Measurements from ENCODE around the gene USP6NL. TPM values are rescaled to one million over a fixed set of nuclear protein-coding genes. Genes with fewer than 3 reads are reported as not detected.

Gene USP6NL
- total RNA-seq, 4 donors from 2014 or later: 13.2 to 24.6 (median 19.4) TPM

DNA sequence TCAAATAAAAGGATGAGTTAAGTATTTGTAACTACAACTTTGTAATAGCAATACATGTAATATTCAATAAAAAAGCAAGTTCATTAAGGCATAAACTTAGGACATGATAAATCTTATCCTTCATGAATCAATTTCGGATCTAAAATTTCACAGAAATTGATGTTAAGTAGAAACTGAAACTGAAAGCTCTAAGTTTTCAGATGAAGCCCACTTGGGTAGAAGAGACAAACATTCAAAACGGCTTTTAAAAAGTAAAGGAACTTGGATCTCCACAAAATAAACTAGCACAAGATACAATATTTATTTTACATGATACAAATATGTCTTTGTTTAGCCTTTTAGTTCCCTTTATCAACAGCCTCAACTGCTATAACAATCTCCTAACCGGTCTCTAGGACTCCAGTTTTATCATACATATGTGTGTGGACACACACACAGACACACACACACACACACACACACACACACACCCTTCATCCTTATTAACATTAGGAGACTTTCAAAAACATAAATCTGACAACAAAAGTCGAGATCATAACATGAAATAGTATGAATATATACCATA is 83.7 kb downstream of the USP6NL start:
- TF ChIP-seq CTCF (IDR thresholded peaks at IDR 0.05; ENCODE audit: low read depth): no peak

DNA sequence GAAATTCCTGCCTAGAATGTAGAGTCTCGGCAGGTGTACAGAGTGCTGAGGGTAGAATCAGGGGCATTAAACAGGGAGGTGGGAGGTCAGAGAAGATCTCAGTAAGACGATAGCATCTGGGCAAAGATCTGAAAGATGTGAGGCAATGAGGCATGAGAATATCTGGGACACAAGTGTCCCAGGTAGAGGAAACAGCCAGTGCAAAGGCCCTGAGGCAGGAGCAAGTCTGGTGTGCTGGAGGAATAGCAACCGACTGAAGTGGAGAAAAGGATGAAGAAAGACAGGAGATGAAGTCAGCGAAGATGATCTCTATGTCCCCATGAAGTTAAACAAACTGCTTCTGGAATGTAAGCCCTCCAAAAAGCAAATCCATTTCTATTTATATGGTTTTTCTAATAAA is 84.4 kb downstream of the USP6NL start:
- TF ChIP-seq CTCF (IDR thresholded peaks at IDR 0.05; ENCODE audit: low read depth): no peak

- no peak for TF ChIP-seq CTCF (IDR thresholded peaks at IDR 0.05; ENCODE audit: low read depth)
Observed at GRCh38 chr10:11525503-11525902, 85.9 kb downstream of the USP6NL start.

DNA sequence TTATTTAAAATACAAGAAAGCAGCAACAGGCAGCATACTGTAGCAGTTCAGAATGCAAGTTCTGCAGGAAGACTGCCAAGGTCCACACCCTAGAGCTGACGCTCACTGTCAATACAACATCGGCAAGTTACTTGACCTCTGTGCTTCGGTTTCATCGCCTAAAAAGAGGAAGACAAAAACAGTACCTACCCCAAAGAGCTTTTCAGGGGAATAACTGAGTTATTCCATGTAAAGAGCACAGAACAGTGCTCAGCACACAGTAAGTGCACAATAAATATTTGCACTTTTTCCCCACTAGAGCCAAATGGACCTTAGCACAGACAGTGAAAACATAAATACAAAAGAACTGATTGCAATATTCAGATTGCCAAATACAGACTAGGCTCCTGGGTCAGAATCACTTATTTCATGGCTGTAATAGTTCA is 88.6 kb downstream of the USP6NL start:
- TF ChIP-seq CTCF (IDR thresholded peaks at IDR 0.05; ENCODE audit: low read depth): no peak

GRCh38 chr10:11521860-11522259 is 89.6 kb downstream of the USP6NL start:
- TF ChIP-seq CTCF (IDR thresholded peaks at IDR 0.05; ENCODE audit: low read depth): no peak

- no peak for TF ChIP-seq CTCF (IDR thresholded peaks at IDR 0.05; ENCODE audit: low read depth)
Observed at GRCh38 chr10:11520892-11521291, 90.6 kb downstream of the USP6NL start.

GRCh38 chr10:11517150-11517549 is 94.3 kb downstream of the USP6NL start:
- no peak for TF ChIP-seq CTCF (IDR thresholded peaks at IDR 0.05; ENCODE audit: low read depth)
